NCI-H774 (cell line): Measurements from ENCODE around the gene ARL8A.
"Not testable (repeated sequence)": the region's sequence is repeated elsewhere in the genome, so short reads cannot be mapped to it uniquely, and the experiment has no call there.

Source experiments
- DNase-seq: peaks from one replicate; lab custom pipeline; 2025; lab: John Stamatoyannopoulos, UW

The ARL8A gene

DNA sequence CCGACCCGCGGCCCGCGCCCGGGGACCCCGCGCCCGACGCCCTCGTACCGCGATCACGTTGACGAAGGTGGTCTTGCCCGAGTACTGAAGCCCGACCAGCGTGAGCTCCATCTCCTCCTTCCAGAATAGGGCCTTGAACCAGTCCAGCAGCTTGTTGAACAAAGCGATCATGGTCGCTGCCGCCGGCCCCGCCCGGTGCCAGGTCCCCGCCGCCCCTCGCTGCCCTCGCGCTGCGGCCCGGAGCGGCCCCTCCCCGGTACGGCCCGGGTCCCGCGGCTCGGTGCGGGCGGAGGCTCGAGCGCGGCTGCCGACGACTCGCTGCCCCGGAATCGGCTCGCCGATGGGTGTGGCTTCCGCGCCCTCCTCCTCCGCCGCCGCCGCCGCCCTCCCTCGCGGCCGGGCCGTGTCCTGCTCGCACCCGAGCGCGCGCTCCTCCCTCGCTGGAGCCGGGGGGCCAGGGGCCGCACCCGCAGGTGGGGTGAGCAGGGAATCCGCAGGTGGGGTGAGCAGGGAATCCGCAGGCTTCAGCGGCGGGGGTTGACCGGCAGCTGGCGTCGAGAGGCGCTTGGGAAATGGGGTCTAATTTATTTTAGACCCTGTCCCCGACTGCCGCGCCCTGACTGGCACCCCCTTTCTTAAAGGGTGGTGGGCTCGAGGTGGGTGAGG, at the start of gene ARL8A:
Gene ARL8A, minus strand, starts transcription at position 336 of the 666 bp plus-strand sequence. Its CDS starts 165 bp downstream, at position 171.
- DNase-seq, result peak; percentile 59

DNA sequence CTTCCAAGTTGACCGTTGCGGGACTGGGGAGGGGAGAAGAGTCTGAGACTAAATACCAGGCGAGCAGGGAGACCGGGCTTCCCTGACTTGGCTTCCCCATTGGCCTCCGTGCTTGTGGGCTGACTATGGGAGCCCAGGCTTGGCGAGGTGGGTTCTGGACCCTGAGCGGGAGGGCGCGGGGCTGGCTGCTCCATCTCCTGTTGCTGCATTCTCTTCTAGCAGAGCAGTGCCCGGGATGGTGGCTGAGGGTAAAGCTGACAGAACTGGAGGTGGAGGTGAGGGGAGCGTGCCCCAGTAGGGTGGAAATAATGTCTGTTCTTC, 49.8 kb upstream of the ARL8A start:
- no peak for DNase-seq

DNA sequence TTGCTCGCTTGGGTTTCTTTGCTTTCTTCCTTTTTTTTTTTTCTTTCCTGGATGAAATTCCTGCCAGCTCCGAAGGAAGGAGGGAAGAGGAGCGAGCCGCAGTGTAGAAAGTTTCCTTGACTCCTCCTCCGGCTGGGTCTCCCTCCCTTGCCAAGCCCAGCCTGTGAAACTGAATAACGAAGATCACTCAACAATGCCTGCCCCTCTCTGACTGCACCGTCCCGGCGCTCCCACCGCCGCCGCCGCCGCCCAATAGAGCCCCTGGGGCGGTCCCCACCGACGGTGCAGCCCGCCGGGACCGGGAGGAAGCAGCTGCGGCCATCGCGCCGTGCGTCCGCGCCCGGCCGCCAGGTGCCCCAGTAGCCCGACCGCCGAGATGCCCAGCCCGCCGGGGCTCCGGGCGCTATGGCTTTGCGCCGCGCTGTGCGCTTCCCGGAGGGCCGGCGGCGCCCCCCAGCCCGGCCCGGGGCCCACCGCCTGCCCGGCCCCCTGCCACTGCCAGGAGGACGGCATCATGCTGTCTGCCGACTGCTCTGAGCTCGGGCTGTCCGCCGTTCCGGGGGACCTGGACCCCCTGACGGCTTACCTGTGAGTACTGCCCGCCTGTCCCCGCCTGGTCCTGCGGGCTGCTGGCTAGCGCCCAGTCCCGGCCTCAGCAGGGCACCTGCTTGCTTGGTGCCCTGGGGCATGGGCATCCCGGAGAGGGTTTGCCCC, 49.2 kb upstream of the ARL8A start, which contains the start of gene LGR6:
Gene LGR6, plus strand, starts transcription at position 186 of the 714 bp plus-strand sequence. Its CDS starts 191 bp downstream, at position 377.
- DNase-seq, result no peak

DNA sequence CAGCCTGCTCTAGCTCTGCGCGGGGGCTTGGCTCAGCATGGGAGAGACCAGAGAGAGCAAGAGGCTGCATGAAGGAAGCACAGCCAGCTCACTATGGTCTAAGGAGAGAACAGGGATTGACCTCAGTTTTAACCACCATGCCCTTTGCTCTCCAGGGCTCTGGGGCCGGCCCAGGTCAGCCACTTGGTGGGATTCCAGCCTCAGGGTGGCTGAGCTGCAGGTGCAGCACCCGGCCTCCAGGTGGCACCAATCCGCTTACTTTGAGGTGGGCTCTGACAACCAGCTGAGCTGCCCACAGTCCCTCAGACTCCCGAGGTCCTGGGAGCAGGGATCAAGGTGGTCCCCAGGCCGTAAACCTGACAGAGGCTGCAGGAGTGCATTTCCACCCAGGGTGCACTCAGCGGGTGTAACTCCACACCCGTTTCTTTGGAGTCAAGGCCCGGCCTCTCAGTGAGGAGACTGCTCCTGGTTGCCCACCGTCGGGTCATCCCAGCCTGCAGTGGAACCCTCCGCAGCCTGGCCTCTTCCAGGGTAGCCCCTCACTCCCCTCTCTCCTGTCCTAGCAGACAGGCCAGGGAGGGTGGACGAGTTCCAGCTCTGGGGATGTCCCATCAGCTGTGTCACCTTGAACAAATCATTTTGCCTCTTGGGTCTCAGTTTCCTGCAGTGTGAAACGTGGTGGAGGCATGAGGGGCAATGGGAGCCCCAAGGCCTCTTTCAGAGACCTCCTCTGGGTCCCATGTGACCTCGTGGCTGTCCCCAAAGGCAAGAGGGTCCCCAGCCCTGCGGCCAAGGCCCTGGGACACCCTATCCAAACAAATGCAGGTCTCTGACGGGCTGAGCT, 48.5 kb upstream of the ARL8A start:
- DNase-seq, result no peak

DNA sequence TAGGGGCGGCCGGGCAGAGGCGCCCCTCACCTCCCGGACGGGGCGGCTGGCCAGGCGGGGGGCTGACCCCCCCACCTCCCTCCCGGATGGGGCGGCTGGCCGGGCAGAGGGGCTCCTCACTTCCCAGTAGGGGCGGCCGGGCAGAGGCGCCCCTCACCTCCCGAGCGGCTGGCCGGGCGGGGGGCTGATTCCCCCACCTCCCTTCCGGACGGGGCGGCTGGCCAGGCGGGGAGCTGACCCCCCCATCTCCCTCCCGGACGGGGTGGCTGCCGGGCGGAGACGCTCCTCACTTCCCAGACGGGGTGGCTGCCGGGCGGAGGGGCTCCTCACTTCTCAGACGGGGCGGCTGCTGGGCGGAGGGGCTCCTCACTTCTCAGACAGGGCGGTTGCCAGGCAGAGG, 46.9 kb upstream of the ARL8A start:
- not testable (repeated sequence) for DNase-seq

DNA sequence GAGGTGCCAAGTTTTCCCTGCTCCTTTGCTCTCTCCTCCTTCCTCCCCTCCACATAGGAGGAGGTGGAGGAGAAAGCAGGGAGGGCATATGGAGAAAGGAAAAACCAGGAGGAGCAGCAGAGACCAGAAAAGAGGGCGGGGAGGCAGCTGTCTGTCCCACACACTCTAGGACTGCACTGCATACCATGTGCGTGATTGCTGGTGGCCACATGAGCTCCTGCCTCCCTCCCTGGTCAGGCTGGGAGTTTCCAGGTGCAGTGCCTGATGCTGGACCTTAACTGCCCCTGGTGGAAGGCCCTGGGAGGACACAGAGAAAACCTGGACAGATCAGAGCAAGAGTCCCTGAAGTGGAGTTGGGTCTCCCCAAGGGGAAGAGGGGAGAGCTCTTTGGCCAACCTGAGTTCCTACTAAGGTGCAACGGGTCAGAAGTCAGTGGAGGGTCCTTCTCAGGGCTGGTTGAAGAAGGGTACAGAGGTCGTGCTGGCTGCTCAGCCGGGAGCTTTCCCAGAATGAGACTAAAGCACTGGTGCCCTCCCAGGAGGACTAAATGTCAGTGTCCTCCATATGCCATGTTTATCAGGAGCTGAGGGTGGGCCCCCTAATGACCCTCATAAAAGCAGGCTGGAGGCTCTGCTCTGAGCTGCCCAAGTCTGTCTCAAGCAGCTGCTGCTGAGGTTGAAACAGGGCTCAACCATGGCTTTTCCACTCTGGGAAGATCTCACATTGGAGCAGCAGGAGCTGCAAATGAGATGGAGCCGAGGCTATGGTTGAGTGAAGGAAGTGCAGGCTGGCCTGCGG, 45.6 kb upstream of the ARL8A start:
- no peak for DNase-seq

DNA sequence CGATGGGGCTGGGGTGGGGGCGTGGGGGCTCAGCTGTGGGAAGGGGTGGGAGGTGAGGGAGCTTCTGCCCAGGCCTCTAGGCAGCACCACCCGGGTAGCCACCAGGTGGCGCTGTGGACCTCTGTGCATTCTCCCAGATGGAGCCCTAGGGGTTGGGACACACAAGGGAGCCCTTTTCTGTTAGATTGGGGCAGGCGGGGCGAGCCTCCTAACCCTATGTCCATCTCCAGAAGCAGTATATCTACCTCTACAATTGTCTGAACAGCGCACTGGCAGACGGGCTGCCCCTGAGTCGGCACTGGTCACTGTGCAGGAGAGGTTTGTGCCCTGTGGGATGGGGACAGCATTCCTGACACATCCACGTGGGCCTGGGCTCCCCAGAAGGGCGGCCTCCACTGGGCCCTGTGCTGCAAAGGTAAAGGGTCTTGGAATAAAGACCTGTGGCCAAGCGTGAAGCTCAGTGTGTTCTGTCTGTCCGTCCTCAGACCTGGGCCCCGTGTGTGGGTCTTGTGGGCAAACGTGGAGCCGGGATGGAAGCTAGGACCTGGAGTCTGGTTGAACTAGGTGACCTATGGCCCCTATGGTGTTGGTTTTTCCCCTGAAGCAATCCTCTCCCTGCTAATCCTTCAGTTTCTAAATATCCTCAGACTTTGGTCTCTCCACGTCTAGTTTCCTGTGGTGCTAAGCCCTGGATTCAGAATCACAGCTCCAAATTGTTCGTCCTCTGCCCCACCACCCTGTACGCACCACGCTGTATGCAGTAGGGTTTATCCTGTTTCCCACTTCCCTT, 44.7 kb upstream of the ARL8A start:
- DNase-seq, result peak; percentile 42

DNA sequence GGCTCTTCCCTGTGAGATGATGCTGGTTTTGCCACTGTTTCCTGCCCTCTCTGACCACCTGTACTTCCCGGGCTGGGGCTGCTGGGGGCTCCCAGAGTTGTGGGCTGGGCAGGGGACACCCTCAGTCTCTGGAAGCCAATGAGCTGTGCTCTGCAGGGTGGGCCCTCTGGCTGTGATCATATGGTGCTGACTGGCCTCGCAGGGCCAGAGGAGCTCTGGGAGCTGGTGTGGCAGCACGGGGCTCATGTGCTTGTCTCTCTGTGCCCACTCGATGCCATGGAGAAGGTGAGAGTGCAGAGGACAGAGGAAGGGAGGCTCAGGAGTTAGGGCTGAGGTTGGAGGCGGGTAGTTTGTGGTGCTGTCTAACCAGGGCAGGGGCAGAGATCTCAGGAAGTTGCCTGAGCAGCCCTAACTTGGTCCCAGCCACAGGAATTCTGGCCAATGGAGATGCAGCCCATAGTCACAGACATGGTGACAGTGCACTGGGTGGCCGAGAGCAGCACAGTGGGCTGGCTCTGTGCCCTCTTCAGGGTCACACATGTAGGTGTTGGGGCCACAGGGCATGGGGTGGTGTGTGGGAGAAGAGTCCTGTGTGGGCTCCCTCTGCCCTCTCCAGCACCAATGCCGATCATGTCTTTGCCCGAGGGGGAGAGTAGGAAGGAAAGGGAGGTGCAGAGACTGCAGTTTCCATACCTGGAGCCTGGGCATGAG, 43.3 kb upstream of the ARL8A start:
- no peak for DNase-seq

DNA sequence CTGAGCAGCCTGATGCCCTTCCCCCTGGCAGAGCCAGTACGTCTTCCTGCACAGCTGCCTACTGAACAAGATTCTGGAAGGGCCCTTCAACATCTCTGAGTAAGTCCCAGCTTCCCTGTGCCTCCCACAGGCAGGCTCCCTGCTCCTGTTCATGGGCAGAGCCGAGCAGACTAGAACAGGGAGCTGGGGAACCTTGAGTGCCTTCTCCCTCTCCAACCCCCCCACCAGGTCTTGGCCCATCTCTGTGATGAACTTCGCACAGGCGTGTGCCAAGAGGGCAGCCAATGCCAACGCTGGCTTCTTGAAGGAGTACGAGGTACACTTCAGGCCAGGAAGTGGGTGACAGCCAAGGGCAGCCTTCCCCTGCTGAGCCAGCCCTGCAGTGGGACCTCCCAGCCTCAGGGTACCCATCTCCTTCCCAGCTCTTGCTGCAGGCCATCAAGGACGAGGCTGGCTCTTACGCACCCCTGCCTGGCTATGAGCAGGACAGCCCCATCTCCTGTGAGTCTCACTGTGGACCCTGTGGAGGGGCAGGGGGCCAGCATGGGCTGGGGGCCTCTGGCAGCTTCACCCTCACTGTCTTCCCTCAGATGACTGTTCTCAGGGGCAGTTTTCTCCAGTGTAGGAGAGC, 42.6 kb upstream of the ARL8A start:
- no peak for DNase-seq

DNA sequence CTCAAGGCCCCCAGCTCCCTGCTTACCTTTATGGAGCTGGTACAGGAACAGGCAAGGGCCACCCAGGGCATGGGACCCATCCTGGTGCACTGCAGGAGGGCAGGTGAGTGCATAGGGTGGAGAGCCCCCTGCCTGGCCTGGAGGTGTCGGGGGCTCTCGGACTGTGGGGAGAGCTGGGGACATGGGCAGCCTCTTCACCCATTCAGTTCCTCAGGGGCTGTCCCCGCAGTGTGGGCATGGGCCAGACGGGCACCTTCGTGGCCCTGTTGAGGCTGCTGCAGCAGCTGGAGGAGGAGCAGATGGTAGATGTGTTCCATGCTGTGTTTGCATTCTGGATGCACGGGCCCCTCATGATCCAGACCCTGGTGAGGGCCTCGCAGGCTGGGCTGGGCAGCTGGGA, 41.8 kb upstream of the ARL8A start:
- DNase-seq, result no peak

DNA sequence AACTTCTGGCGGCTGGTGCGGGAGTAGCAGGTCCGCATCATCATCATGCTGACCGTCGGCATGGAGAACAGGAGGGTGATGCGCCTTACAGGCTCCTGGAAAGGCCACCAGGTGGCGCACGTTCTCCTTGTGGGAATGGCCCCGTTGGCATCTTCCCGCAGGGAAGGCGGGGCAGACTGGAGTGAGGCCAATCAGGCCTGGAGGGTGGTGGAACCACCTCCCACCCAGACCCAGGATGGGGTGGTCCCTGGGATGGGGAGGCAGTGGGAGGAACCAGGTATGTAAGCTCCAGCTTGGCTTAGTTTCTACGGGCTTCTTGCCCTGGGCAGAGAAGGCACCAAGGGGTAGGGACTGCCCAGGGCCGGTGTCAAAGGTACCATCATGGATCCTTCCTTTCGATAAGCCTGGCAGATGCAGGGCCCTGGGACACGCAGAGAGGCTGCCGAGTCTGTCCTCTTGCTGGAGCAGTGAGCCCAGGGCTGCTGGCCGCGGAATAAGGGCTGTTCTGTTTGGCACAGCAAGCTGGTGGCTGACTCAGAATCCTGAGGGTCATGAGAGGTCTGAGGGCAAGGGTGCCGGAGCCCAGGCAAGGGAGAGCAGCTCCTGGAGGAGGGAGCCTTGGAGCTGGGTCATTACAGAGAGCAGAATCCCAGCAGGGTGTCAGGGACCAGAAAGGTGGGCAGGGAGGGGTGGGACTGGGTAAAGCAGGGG, 40.4 kb upstream of the ARL8A start:
- DNase-seq, result peak; percentile 85

DNA sequence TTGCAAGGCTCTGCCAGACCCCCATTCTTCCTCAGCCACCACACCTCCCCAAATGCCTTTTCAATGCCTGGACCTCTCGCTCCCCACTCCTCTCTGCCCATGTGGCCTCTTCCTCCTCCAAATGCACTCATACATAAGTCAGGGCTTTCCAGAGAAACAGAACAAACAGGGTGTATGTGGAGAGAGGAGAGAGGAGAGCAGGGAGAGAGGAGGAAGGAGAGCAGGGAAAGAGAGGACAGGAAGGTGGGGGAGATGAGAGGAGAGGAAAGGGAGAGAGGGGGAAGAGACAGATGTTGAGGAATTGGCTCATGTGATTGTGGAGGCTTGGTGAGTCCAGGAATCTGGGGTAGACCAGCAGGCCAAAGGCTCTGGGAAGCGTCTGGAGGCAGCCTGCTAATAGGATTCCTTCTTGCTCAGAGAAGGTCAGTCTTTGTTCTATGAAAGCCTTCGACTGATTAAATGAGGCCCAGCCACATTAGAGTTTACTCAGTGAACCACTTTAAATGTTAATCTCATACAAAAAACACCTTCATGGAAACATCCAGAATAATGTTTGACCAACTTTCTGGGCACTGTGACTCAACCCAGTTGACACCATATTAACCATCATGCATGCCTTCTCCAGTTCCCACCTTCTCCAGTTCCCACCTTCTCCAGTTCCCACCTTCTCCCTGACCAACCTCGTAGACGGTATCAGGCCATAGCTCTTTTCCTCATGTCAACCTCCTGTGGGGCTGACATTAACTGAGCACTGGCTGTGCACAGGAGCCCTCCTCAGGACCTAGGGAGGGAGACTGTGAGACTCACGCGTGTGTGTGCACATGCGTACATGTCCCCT, 37.7 kb upstream of the ARL8A start:
- DNase-seq, result no peak

DNA sequence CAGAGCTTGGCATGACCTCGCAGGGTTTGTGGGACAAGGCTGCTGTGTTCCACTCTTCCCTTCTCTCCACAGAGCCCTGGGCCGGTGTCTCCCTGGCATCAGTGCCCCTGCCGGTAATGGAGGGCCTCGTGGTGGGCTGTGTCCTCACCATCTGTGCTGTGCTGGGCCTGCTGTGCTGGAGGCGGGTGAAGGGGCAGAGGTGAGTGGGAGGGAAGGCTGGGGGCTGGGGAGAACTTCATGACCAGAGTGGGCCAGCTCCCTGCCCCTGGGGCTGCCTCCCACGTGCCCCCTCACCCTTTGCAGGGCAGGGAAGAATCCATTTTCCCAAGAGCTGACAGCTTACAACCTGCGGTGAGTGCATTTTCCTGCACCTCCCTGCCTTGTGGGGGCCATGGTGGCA, 37.0 kb upstream of the ARL8A start:
- no peak for DNase-seq

DNA sequence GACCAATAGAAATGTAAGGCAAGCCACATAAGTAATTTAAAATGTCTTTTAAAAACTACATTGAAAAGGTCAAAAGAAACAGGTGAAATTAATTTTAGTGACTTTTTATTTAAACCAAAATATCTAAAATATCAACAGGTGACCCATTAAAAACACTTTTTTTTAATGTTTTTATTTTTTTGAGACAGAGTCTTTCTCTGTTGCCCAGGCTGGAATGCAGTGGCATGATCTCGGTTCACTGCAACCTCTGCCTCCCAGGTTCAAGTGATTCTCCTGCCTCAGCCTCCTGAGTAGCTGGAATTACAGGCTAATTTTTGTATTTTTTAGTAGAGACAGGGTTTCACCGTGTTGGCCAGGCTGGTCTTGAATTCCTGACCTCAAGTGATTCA, 36.2 kb upstream of the ARL8A start:
- DNase-seq, result not testable (repeated sequence)

DNA sequence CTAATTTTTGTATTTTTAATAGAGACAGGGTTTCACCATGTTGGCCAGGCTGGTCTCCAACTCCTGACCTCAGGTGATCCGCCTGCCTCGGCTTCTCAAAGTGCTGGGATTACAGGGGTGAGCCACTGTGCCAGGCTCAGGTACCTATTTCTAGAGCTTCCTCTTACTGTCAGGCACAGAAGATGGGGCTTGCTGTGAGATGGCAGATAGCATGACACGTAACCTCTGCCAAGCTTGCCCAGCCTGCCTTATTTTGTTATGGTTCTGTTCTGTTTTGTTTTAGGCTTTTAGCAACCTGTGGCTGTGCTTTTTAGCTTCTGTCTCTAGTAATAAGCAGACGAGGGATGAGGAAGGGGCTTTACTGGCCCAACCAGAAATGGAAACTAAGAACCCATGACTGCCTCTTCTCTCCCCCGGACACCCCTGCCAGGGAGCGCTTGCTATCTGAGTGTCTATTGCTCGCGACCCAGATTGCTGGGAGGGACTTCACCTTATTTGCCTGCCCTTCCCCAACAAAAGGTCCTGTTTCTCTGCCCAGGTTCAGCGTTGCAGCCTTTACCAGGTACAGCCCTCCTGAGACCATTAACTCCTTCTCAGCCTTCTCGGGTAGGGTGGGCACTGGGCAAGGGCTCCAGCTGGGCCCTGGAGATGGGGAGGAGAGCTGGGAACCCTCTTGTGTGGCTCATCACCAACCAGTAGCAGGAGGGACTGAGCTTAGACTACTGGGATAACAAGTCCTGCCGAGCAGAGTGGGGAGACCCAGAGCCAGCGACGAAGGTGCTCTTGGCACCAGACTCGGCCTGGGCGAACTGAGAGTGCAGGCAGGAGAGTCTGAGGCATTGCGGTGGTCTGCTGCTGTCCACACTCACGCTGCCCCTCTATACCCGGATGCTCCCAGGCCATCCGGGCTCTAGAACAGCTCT, 35.6 kb upstream of the ARL8A start:
- no peak for DNase-seq

DNA sequence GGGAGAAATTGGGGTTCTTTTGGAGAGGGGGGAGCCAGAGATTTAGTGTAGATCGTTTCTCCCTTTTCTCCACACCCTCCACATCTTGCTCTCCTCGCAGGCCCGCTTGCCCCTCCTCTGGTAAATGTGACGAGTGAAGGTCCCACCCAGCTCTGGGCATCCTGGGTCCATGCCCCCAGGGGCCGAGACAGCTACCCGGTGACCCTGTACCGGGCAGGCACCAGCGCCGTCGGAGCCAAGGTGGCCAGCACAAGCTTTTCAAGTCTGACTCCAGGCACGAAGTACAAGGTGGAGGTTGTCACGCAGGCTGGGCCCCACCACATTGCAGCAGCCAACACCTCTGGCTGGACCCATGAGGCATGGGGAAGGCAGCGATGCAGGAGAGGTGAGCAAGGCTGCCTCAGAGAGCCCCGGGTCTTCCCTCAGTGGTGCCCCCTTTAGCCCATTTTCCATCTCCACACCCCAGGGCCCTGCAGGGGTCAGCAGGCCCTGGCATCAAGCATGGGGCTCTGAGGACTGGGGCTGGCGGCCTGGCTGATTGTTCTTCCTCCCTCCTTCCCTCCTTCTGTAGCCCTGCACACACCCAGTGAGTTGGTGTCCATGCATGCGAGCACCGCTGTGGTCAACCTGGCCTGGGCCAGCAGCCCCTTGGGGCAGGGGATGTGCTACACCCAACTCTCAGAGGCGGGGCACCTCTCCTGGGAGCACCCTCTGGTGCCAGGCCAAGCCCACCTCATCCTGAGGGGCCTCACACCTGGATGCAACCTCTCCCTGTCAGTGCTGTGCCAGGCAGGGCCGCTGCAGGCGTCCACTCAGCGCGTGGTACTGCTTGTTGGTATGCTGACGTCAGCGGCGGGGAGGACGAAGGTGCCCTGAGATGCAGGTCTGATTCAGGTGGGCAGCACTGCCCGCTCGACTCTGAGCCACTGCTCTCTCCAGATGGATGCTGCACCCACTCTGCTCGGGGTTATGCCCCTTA, 32.7 kb upstream of the ARL8A start:
- no peak for DNase-seq
